Hepatocyte (in vitro differentiated cells): ENCODE results near the gene RHOH.

Experiments
- CTCF ChIP-seq: fragments of 200-600 bp; sonication (generic); IDR thresholded peaks from 2 replicates; pipeline ENCODE4 v1.5.1; 2016; ENCODE audit warnings: antibody characterized with exemption, mild to moderate bottlenecking; ENCODE audit not compliant: poor library complexity
- EZH2 ChIP-seq: fragments of 200-600 bp; sonication (generic); IDR thresholded peaks from 2 replicates; pipeline ENCODE4 v1.6.1; 2016; ENCODE audit warnings: antibody characterized with exemption, mild to moderate bottlenecking, borderline replicate concordance
- EZH2phosphoT487 ChIP-seq: fragments of 200-600 bp; sonication (generic); IDR thresholded peaks from one replicate; pipeline ENCODE4 v1.6.1; 2018; ENCODE audit warnings: antibody characterized with exemption, mild to moderate bottlenecking, low read depth, moderate library complexity; ENCODE audit not compliant: unreplicated experiment, severe bottlenecking

GRCh38 chr4:40187386-40187906 lies 9.4 kb upstream of the RHOH start:
- no peak for TF ChIP-seq CTCF
- TF ChIP-seq EZH2phosphoT487 = no peak
- TF ChIP-seq EZH2 = no peak
